ENCODE data around the gene KDM6B.

KDM6B gene

DNA sequence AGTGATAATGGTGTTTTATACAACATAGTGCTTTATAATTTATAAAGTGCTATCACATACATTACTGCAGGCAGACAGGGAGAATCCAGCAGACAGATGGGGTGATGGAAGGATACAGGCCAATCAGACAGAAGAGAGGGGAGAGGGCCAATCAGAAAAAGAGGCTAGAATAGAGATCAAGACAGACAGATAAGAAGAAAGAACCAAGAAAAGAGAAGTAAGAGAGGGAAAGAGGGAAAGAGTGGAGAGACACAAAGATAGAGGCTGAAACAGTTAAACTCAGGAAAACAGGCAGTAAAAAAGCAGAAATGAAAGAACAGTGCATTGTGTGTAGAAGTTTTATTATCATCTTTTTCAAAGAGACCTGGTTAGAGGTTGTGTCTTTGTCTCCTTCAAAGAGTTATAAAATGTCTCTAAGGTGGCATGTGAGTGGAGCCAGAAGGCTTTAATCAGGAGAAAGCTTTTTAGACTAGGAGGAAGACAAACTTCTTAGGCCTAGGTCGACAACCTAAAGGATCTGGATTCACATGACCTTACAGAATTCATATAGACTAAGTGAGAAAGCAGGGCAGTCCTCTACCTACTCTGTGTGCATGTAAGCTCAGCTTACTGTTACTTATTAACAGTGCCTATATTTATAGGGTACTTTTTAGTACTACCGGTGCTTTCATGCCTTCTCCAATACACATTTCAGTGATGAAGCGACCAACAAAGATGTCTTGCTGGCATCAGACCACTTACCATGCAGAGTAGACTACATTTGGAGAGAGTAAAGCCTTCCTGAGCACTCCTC, 46.3 kb downstream of the KDM6B start:
- DNase-seq (ENCODE audit: low spot score): no peak

DNA sequence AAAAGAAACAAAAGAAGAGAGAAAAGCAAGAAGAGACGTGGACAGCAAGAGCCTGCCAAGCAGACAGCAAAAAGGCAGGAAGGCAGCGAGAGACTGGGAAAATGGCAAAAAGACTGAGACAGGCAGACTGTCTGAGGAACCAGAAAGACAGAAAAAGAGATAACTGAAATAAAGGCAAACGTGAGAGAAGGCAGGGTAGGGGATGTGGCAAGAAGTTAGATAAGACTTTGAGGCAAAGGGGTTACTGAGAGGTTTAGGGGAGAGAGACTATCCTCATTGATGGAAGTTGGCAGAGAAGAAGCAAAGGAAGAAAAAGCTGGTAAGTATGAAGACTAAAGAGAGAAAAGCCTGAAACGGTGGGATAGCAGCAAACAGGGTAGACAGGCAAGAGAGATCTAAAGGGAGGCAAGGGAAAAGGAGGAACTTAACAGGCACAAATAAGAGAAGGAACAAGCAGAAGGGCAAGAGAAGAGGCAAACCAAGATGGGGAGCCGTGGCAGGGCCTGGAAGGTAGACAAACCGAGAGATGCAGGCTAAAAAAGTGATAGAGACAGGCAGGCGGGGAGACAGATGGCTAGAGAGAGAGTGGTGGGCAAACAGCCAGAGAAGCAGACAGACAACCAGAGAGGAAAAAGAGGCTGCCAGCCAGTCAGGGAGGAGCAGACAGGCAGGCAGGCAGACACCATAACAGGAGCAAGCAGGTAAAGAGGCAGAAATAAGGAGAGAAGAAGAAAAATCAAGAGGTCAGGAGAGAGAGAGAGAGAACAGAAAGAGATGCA, 47.4 kb downstream of the KDM6B start:
- DNase-seq (ENCODE audit: low spot score): no peak

DNA sequence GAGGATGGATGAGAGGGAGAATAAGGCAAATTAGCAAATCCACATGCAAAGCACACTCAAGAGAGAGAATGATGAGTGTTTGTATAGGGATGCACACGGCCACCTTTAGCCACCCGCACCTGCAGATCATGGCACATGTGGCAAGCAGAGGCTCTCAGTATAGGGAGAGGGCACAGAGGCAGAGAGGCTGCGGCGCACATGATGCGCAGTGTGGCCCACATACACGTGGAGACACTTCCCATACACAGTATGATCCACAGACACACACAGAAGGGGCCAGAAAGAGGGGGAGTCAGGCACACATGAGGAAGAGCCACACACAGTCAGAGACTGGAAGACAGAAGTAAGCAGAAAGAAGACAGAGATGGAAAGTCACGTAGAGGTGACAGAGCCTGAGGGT, 48.1 kb downstream of the KDM6B start:
- no peak for DNase-seq (ENCODE audit: low spot score)

DNA sequence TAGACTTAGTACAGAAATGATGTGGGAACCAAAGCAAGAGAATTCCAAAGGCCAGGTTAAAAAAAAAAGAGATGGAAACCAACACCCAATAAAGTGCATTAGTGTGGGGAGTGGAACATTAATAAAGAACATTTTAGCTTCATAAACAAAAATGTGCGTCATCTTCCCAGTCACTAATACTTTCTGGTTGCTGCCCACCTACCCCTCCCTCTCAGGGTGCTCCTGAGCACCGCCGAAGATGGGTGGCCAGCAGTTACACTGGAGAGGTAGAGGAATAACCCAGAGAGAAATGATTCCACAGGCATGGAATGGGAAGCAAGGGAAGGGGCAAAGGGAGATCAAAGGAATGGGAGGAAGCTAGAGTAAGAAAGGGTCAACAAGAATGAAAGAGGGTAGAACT, 48.6 kb downstream of the KDM6B start:
- DNase-seq (ENCODE audit: low spot score): no peak
